ENCODE data around the gene ATP1A1. TPM values are rescaled to one million over a fixed set of nuclear protein-coding genes. Genes with fewer than 3 reads are reported as not detected.

Gene ATP1A1
- polyA plus RNA-seq, 4 donors: 836 to 975 (median 922) TPM

DNA sequence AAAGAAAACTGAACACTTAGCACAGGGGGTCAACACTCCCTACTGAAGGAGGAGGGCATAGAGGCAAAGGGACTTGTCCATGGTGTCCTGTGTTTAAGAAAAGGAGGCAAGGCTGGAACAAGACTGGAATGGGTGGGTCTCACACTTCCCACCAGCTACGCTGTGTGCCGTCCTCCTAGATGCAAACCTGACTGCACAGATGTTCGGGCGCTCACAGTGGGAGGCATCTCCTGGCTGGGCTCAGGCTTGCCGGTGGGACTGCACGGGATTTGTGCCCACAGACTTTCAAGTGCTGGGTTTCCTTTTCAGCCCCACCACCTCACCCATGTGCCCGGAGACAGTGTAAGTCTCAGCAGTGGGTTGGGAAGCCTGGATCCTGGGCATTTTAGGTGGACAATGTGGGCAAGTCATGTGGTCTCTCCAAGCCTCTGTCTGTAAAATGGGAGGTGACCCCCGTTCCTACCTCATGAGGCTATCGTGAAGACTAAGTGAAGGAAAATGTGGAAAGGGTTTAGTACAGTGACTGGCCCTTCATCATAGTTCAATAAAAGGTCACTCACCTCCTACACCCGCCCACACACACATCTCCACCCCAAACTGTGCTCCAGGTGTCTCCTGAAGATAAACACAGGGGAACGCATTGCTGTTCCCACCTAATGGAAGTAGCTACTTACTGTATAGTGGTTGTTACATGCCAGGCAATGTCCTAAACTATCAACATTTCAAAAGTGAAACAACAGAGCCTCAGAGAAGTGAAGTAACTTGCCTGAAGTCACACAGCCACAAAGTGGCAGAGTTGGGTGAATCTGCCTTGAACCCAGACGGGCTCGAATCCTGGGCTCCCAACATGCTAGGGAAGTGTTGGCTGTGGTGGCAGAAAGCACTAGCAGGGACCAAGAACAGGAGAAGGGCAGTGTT, 36.0 kb downstream of the ATP1A1 start:
- DNase-seq (ENCODE audit: low read depth in 4 of 4, low spot score in 2 of 4): no peak

DNA sequence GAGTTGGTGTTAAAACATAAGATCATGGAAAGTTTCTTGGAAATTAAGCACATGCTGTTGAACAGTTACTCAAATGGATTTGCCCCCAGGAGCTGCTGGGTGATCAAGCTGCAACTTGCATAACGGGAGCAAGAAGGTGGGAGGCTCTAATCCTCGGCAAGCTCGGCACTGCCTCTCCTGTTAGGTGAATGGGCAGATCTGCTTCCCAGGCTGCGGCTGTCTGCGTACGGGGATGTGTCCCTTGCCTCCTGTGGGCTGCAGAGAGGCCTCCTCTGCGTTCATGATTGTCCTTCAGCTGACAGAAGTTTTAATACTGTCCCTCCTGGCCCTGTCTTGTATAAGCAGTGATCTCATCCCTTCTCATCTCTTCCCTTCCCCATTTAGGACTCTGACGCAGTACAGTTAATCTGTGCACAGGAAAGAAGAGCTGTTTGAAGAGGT, 36.7 kb downstream of the ATP1A1 start:
- DNase-seq (ENCODE audit: low read depth in 4 of 4, low spot score in 2 of 4): no peak

DNA sequence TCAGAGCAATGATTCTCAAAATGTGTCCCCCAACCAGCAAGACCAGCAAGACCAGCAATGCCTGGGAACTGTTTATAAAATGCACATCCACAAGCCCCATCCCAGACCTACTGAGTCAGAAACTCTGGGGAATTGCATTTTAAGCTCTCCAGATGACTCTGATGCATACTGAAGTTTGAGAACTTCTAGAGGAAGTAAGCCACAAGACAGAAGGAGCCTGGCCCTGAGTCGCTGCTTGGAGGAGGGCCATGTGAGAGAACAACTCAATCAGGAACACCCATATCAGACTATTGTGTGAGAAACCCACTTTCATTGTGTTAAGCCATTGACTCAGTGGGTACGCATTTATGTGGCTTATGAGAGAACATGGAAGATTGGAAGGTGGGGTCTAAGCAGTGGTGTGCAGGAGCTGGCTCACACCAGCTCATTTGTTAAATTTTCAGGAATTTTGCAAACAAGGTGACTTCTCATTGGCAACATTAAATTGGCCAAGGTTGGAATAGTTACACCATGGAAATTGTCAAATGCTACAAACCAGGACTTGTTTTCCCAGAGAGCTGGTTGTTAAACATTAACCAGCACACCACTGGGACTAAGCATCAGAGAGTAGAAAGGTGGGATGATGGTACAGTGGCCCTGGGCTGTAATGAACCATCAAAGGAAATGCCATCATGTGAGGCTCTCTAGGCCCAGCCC, 38.9 kb downstream of the ATP1A1 start:
- peak in 1 of 4 donors; percentile 28 for DNase-seq (ENCODE audit: low read depth in 4 of 4, low spot score in 2 of 4)

DNA sequence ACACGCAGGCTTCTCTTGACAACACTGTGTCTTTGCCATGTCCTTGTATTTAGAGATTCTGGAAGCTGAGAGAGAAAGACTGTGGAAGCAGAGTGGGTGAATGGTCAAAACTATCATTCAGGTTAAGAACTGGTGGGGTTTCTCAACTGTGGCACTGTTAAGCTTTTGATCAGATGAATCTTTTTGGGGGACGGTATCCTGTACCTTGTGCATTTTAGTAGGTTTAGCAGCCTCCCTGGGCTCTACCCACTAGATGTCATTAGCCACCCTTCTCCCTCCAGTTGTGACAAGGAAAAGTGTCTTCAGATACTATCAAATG, 39.4 kb downstream of the ATP1A1 start:
- no peak for DNase-seq (ENCODE audit: low read depth in 4 of 4, low spot score in 2 of 4)

DNA sequence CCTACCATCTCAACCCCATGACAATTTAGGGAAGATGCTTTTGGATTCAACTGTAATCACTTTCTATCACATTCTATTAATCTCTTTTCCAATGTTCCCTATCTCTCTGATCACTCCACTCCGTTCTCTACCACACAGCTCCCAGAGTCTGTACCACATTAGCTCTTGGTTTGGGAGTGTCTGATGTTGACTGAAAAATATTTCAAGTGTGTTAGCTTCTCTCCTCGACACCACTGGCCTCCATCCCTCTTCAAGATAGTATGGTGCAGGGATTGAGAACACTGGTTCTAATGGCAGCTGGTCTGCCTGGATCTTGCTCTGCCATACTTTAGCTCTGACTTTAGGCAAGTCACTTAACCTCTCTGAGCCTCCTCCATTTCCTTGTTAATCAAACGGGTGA, 39.9 kb downstream of the ATP1A1 start:
- DNase-seq (ENCODE audit: low read depth in 4 of 4, low spot score in 2 of 4): no peak

DNA sequence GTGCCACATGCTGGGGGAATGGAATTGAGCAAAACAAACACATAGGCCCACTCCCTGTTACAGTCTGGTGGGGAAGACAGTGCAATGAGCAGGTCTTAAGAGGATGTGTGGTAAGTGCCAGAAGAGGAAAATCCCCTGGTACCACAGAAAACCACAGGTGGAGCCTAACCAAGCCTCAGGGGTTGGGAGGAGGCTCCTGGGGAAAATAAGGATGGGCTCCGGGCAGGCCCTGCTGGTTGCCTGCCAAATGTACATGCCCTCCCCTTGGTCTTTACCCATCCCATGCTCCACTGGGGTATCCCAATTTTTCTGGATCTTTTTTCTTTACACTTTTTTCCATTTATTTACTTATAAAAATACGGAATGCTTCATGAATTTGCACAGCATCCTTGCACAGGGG, 40.4 kb downstream of the ATP1A1 start:
- no peak for DNase-seq (ENCODE audit: low read depth in 4 of 4, low spot score in 2 of 4)

DNA sequence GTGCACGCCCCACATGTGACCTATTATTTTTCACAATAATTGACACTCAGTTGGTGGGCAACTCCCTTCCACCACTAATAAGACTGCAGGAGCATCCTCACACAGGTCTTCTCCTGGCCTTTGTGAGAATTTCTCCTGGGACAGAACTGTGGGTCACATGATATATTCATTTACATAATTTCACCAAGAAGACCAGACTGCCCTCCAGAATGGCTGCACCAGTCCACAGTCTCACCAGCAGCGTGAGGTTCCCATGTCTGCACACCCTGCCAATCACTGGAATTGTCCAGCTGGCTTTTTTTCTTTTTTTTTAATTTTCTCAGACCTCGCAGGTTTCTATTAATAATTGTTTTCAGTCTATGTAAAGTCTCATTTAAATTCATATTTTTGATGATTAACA, 41.3 kb downstream of the ATP1A1 start:
- DNase-seq (ENCODE audit: low read depth in 4 of 4, low spot score in 2 of 4): no peak

DNA sequence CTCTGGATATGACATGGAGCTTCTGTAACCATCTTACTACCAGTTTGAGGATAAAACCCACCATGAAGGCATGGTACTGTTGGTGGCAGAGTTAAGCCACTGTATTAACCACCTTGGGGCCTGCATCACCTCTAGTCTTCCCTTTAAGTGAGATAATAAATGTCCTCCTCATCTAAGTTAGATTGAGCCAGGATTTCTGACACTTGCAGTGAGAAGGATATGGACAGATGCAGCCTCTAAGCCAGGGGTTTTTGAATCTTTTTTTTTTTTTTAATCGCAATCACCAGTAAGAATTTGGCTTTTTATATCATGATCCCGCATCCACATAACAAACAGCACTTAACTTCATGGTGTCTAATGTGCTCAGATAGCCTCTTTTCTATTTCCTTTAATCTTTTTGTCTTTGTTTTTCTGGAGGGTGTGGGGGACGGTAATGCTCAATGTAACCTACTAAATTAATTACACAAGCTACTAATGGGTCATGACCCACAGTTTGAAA, 42.2 kb downstream of the ATP1A1 start:
- DNase-seq (ENCODE audit: low read depth in 4 of 4, low spot score in 2 of 4): no peak

DNA sequence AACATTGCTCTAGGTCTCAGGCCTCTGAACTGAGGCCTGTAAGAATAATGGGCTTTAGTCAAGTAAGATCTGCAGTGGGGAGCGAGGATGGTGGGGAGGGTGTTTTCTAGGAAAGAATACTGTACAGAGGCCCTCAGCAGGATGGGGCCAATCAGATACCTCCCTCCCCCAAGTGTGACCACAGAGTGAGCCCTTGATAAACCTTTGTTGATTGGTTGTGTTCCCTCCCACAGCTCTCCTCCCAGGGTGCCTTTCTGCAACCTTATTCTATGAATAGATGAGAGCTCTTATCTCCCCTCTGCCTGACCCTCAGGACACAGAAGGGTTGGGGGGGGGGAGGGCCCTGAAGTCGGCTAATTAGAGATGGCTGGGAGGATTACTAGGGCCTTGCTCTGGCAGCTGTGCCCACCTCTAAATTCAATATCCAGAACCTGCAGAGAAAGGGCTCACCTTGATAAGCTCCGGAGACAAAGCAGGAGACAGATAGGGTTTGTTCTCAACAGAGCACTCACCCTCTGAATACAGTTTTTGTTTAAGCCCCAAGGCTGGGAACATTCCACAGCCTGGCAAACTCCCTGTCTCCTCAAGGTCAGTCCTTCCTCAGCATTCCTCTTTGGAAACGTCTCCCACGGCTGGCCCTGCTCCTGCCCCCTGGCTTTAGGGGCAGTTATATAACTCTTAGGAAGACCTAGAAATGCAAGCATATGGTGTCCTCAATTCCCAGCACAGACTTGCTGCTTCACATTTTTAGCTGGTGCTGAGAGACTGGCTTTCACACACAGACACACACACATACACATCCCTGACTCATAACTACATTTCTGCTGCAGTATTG, 42.9 kb downstream of the ATP1A1 start:
- DNase-seq (ENCODE audit: low read depth in 4 of 4, low spot score in 2 of 4): no peak

DNA sequence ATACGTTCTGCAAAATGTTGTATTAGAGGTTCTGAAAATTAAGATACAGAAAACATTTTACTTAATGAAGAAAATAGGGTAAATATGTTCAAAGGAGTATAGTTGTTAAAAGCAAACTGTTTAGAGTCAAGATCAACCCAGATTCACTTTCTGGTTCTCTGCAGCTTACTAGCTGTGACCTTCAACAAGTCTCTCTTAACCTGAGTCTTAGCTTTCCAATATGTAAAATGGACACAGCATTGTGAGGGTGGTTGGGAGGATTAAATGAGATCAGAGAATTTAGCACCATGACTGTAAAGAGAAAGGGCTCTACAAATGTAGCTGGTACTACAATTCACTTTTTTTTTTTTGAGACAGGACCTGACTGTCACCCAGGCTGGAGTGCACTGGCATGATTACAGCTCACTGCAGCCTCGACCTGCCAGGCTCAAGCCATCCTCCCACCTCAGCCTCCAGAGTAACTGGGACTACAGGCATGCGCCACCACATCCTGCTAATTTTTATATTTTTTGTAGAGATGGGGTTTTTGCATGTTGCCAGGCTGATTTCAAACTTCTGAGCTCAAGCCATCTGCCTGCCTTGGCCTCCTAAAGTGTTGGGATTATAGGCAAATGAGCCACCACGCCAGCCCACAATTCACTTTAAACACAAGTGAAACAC, 43.9 kb downstream of the ATP1A1 start:
- no peak for DNase-seq (ENCODE audit: low read depth in 4 of 4, low spot score in 2 of 4)

DNA sequence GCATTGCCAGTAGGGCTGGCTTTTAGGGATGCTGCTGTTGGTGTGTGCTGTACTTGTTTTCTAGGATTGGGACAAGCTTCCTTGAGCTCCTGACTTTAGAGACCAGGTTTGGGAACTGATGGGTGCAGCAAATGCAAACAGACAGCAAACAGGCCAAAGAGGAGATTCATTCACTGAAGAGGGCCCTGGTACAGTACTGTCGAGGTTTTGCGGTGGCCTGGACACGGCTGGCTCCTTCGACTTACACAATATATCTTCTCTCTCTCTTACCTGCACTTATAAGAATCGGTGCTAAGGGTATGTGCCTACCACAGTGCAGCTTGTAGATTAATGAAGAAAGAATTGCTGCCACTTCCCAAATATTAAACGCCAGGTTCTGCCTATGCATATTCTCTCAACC, 44.6 kb downstream of the ATP1A1 start:
- no peak for DNase-seq (ENCODE audit: low read depth in 4 of 4, low spot score in 2 of 4)

DNA sequence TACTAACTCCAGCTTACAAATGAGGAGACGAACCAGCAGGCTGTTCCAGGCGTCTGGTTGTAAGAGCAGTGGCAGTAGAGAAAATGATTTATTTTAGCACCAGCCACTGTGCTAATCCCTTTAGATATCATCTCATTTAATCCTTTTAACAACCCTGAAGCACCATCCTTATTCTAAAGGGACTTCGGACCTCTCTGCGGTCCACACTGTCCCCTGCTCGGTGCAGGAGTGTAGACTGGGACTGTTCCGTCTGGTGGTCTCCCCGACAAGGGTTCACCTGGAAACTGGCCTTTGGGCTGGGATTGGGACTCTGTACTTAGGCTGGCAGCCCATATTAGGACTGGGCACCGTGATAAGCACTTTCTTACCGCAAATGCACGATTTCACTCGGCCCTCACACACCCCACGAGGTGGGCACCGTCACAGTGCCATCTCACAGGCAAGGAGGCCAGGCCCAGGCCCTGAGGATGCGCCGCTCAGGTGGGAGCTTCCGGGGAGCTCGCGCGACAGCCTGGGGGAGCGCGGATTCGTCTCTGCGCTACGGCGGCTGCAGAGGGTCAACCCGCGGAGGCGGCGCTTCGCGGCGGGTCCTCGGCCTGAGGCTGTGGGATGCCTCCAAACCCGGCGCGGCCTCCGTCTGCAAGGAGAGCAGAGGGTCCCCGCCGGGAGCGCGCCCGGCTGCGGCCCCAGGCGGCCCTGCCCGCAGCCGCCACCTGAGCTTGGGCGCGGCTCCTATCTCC, 45.2 kb downstream of the ATP1A1 start:
- peak; percentile 48 to 75 (median 62) for DNase-seq (ENCODE audit: low read depth in 4 of 4, low spot score in 2 of 4)

DNA sequence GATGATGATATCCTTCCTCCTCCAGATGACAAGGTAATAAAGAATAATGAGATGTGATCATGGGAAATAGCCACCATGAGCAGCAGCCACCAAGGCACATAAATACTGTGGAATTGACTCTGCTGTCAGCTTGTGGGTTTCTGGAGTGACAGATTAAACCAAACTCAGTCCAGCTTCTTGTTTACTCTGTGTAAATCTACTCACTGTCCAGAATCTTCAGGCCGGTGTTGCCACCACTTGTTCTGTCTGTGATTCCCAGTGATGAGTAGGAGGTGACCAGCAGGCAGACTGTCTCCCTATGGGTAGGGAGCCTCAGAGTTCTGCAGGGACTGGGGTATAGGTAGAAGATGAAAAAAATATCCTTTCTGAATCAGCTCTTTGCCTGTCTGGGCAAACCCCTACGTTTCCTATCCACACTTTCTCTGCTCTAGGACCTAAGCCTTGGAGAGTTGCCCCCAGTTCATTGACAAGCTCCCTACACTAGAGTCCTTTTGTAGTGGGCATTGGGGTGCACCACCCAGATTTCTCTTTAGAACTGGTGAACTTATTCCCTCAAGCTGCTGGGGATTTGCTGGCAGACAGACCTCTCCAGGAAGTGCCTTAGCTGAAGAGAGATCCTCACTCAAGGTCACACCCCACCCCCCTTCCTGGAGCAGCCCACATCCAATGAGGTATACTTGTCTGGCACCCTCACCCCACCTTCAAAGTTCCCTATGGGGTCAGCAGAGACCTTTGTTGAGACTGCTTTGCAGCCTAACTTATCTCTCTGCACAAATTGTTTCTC, 47.6 kb downstream of the ATP1A1 start:
- DNase-seq (ENCODE audit: low read depth in 4 of 4, low spot score in 2 of 4): no peak

DNA sequence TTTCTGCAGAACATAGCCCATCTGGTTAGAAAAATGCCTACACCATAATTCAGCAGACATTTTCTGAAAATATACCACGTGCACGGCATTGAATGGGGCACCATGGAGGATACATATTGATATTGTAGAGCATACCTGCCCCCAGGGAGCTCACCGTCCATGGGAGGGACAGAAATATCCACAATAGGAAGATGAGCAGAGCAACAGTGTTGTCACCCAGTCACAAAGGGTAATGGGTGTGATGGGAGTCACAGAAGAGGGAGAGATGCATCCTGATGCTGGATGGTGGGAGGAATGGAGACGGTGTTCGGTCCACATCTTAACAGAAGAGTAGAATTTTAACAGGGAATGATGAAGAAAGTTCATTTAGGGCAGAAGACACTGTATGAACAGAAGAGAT, 51.4 kb downstream of the ATP1A1 start:
- no peak for DNase-seq (ENCODE audit: low read depth in 4 of 4, low spot score in 2 of 4)

DNA sequence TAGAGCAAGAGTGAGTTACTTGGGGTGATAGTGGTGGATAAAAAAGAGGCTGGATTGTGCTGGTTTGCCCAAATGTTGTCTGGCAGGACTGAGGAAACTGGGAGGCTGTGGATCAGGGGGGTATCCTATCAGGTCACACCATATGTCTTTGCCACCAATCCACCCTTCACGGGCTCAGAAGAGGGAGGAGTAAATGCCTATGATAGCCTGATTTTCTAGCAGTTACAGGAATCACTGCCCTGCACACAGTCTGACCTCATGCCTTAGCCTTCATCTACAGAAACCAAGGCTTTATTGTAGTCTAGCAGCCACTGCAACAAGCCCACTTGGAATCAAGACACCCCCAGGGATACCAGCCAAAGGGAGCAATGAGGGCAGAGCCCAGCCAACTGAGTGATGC, 51.8 kb downstream of the ATP1A1 start:
- no peak for DNase-seq (ENCODE audit: low read depth in 4 of 4, low spot score in 2 of 4)

DNA sequence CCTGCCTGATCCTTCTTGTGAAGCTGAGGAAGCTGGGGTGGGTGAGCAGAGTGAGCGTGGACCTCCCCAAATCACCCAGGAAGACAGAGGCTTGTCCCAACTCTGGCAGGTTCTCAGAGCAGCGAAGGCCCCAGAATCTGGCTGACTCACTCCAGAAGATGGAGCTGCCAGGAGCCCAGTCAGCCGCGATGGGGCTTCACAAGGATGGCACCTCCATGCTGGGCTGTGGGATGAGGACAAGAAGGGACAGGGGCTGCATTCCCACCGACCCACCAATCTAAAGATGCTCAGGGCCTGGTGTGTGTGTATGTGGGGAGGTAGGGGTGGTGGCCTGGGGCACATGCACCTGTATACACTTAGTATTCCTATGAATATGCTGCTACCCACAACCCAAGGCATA, 52.9 kb downstream of the ATP1A1 start:
- no peak for DNase-seq (ENCODE audit: low read depth in 4 of 4, low spot score in 2 of 4)

DNA sequence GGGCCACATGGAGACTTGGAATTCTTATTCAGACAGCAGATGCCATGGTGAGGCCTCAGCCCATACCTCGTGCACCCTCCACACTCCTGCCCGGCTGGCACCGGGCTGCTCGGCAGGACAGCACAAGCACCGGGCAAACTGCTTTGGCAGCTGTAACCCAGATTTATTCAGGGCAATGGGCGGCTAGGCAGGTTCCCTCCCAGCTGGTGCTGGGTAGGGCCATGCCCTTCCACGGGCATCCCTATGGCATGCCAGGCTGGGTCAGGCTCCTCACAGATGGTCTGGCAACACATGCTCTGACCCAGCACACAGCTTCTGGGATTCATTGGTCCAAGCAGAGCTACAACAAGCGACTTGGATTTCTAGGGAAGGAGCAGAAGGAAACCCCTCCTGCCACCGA, 53.4 kb downstream of the ATP1A1 start:
- no peak for DNase-seq (ENCODE audit: low read depth in 4 of 4, low spot score in 2 of 4)

DNA sequence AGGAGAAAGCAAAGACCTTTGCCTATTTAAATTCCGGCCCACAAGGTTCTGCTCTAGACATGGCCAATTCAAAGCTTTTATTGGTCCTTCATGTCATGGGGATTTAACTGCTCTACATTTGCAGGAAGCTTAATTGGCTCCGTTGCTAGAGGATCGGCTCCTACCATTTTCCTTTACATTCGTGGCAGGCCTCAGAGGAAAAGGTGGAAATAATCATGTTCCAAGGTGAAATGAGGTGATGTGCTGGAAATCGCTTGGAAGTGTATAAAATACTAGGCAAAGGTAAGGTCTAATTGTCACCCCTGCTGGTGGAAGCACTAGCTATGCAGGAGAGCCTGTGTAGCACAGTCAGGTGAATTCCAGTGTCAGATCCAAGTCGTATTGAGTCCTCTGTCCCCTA, 55.5 kb downstream of the ATP1A1 start:
- DNase-seq (ENCODE audit: low read depth in 4 of 4, low spot score in 2 of 4): no peak

DNA sequence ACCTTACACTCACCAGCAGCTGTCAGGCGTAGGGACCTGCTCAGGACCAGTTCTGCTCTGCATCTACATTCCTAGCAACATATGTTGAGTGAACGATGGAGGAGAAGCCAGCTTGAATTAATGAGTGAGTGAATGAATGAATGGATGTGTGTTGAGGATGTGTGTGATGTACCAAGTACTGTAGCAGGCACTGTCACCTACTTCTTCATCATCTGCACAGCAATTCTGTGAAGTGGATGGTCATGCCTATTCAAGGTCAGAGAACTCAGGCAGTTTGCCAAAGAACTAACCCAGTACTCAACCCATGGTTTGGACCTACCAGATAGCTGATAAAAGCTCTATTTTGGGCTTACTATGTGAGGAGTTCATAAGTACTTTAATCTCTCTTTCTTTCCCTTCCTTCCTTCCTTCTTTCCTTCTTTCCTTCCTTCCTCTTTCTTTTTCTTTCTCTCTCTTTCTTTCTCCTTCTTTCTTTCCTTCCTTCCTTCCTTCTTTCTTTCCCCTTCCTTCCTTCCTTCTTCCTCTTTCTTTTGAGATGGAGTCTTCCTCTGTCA, 56.9 kb downstream of the ATP1A1 start:
- DNase-seq (ENCODE audit: low read depth in 4 of 4, low spot score in 2 of 4): no peak

Data from left renal cortex interstitium (tissue), 4 donors.